Effector CD4-positive, alpha-beta T cell (primary cell): ENCODE measurements around the gene RAB10.
"Not testable (repeated sequence)": the region's sequence is repeated elsewhere in the genome, so short reads cannot be mapped to it uniquely, and the experiment has no call there.

Experiments
- DNase-seq: peaks from one replicate; pipeline ENCODE4 v3.0.0-alpha.2; 2020
- total RNA-seq: gene quantifications from one replicate; lab custom pipeline; 2026; lab: John Stamatoyannopoulos, UW

RAB10 gene
- 68.9 reads per million, percentile 75 among the genes with 10 or more reads in this experiment for total RNA-seq

DNA sequence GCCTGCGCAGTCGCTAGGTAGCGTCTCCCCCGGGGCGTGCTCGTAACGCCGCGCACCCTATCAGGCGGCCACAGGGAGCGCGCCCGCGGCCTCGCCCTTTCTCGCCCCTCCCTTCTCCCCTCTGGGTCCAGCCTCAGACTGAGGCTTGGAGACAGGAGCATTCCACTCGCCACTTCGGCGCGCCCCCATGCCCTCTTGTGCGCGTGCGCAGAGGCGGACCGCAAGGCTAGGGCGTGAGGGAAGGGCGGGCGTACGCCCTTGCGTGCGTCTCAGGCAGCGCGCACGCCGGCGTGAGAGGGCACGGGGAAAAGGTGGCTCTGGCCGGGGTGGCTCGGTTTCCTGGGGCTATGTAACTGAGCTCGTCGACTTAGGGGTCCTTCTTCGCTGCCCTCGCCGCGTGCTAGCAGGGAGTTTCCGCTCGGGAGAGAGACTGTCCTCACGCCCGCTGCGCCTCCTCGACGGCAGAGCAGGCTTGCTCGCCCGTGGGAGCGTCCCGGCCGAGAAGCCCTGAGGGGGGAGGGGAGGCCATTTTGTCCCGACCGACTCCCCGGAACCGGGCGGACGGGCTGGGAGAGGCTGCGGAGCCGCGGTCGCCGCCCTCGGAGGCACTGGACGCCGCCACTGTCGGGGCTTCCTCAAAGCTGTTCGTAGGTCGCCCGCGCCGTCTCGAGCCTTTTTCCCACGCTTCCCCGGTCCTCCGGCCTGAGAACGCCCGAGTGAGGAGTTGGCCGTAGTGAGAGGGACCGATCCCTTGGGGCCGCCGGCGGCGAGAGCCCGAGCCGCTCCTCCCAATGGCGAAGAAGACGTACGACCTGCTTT, at the start of gene RAB10:
Gene RAB10 (plus strand): TSS at position 267 of the 819 bp plus-strand sequence. CDS start 525 bp downstream, at position 792.
- DNase-seq, result peak; percentile 97

DNA sequence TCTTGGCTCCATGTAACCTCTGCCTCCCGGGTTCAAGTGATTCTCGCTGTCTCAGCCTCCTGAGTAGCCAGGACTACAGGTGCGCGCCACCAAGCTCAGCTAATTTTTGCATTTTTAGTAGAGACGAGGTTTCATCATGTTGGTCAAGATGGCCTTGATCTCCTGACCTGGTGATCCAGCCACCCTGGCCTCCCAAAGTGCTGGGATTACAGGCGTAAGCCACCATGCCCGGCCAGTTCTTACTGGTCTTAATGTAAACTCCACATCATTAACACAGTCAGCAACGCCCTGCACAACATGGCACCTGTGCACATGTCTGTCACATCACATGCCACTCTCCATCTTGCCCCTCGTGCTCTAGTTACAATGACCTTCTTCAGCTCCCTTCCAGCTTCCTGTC, 45.8 kb upstream of the RAB10 start:
- no peak for DNase-seq

DNA sequence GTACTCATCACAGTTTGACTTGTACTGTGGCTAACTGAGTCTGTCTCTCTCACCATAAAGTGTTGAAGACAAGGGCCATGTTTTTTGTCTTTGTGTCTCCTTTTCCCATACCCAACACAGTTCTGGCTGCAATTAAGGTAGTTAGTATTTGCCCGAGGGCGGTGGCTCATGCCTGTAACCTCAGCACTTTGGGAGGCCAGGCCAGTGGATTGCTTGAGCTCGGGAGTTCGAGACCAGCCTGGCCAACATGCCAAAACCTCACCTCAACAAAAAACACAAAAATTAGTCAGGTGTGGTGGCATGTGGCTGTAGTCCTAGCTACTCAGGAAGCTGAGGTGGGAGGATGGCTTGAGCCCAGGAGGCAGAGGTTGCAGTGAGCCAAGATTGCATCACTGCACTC, 44.7 kb upstream of the RAB10 start:
- no peak for DNase-seq

DNA sequence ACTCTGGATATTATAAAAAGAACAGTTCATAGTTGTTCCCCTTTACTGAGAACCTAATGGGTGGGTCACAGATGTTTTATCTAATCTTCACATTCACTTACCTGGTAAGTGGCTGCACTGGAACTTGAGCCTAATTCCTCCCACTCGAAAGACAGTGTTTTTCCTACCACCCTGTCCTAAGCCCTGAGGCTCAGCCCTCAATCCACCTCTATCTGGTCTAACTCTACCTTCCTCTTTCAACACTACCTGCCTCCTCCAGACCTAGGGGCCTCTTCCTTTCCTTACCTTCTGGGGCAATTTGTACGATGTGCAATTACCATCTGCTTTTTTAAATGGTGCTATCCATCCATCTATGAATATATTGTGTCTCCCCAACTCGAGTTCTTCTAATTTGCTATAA, 41.9 kb upstream of the RAB10 start:
- no peak for DNase-seq

DNA sequence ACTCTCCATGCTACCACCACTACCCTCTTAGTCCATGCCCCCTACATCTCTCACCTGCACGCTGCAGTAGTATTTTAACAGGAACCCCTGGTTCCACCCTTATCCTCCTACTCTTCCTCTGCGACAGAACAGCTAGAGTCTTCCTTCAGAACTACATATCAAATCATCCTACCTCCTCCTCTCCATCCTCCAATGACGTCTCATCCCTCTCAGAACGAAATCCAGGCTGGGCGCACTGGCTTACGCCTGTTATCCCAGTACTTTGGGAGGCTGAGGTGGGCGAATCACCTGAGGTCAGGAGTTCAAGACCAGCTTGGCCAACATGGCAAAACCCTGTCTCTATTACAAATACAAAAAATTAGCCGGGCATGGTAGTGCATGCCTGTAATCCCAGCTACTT, 41.3 kb upstream of the RAB10 start:
- DNase-seq, result no peak

DNA sequence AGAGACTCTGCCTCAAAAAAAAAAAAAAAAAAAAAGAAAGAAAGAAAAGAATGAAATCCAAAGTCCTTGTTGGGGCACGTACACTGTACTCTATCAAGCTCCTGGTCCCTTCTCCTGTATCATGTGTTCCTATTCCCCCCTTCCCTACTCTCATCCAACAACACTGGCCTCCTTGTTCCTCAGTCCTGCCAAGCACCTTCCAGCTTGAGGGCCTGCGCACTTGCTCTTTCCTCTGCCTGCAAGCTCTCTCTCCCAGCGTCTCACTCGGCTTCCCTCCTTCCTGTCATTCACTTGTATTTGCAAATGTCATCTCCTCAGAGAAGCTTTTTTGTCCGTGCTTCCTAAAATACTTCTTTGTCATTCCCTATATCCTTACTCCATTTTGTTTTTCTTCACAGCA, 40.8 kb upstream of the RAB10 start:
- DNase-seq, result no peak

DNA sequence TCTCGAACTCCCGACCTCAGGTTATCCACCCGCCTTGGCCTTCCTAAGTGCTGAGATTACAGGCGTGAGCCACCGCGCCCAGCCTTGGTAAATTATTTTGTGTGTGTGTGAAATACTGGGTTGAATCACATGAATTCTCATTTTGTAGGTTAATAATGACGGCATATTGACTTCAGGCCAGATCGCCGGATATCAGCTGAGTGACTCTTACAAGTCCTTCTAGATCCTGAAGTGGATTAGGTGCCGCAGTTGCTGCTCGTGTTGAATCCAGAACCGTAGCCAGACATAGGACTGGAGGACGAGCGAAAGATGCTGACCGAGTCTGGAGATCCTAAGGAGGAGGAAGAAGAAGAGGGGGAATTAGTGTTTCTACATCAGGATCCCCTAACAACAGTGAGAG, 39.4 kb upstream of the RAB10 start:
- no peak for DNase-seq

DNA sequence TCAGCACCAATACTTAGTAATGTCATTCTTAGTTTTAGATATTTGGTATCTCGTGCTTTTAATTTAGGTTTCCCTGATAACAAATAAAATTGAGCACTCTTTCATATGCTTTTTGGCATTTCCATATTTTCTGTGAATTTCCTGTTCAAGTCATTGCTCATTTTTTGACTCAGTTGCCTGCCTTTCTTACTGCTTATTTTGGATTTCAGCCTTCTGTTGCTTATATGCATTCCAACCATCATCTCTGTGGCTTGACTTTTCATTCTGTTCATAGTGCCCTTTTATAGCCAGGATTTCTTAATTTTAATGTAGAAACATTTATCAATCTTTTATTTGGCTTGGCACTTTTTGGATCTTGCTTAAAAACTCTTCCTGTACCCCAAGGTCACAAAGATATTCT, 37.0 kb upstream of the RAB10 start:
- DNase-seq, result no peak

DNA sequence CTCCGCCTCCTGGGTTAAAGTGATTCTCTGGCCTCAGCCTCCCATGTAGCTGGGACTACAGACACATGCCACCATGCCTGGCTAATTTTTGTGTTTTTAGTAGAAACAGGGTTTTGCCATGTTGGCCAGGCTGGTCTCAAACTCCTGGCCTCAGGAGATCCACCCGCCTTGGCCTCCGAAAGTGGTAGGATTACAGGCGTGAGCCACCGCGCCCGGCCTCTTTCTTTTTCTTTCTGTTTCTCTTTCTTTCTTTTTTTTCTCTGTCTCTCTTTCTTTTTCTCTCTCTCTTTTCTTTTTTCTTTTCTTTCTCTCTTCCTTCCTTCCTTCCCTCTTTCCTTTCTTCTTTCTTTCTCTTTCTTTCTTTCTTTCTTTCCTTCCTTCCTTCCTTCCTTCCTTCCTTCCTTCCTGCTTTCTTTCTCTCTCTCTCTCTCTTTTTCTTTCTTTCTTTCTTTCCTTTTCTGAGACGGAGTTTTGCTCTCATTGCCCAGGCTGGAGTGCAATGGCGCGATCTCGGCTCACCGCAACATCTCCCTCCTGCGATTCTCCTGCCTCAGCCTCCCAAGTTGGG, 35.0 kb upstream of the RAB10 start:
- not testable (repeated sequence) for DNase-seq

DNA sequence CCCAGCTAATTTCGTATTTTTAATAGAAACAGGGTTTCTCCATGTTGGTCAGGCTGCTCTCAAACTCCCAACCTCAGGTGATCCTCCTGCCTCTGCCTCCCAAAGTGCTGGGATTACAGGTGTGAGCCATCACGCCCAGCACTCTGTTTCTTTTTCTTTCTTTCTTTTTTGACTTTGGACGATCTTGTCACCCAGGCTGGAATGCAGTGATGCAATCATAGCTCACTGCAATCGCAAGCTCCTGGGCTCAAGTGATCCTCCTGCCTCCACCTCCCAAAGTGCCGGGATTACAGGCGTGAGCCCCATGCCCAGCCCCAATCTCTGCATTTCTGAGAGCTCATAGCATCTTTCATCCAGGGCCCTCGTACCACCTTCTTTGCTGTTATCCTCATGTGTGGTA, 34.5 kb upstream of the RAB10 start:
- not testable (repeated sequence) for DNase-seq

DNA sequence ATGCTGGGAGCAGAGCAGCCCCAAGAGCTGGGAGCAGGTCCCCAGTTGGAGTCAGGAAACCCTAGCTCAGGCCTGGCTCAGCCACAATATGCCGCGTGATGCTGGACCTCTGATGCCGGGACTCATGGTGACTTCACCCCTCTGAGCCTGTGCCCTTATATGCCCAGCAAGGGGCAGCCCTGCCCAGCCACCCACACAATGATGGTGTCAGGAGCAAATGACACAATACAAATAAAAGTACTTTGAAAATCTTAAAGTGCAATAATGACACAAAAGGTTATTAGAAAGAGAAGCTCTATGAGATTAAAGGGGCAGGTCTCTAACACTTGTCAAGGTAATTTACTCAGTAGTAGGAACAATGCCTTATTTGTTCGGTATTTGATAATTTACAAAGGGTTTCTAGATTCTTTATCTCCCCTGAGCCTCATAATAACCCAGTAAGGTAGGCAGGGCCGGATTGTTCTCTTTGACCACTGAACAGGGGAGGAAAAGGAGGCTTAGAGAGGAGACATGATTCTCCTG, 33.3 kb upstream of the RAB10 start:
- no peak for DNase-seq

DNA sequence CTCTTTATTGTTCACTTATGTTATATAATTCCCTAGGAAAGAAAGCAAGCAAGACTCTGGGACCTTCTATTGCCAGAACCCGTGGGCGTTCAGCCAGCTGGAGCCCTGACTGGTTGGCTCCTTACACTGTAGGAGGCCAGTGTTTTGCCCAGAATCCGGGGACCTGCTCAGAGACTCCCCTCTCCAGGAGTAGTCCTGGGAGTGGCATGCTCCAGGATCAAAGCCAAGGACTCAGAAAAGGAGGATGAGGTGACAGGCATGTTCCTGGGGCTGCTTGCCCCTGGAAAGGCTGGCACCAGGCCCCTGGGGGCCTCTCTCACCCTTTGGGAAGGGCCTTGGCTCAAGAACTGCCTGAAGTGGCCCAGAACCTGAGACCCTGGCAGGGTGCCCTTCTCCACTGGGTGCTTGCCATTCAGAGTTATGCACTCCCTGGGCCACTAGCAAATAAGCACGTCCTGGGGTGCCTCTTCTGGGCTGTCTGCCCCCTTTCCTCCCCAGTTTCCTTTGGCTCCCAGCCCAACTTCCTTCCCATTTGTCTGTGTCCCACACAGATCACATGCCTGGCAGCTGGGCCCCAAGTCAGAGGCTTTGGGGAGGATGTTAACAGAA, 32.0 kb upstream of the RAB10 start:
- no peak for DNase-seq

DNA sequence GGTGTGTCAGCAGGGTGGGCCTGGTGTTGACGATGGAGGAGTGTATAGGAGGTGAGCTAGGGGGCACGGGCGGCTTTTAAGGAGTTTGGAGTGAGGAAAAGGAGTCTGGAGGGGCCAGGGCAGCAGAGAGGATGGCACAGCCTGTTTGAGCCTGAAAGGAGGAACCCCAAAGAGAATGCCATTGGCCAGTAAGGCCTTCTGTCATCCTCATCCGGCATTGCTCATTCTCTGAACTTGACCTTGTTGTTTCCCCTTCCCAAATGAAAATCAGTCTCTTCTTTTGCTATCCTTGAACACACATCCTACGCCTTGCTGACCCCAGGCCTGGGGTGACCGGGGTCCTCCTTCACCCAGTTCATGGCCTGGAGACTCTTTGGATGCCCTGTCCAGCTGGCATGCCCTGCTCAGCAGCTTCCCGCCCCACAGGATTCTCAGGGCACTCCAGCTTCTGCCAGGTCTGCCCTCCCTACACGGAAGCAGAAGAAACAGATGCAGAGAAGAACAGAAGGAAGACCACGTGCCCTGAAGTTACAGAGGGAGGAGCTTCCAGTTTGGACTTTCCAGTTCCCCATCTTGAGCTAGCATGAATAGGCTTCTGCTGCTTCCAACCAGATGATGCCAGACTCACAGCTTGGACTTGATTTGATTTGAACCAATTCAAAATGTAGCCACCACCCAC, 31.1 kb upstream of the RAB10 start:
- DNase-seq, result no peak

DNA sequence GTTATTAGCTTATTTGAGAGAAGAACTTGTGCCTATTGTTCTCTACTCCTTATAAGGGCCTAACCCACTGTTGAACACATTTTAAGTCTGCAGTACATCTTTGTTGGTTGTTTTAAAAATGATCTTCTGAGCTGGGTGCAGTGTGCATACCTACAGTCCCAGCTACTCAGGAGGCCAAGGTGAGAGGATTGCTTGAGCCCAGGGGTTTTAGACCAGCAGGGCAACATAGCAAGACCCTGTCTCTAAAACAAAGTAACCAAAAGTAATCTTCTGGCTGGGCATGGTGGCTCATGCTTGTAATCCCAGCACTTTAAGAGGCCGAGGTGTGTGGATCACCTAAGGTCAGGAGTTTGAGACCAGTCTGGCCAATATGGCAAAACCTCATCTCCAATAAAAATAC, 25.8 kb upstream of the RAB10 start:
- no peak for DNase-seq

DNA sequence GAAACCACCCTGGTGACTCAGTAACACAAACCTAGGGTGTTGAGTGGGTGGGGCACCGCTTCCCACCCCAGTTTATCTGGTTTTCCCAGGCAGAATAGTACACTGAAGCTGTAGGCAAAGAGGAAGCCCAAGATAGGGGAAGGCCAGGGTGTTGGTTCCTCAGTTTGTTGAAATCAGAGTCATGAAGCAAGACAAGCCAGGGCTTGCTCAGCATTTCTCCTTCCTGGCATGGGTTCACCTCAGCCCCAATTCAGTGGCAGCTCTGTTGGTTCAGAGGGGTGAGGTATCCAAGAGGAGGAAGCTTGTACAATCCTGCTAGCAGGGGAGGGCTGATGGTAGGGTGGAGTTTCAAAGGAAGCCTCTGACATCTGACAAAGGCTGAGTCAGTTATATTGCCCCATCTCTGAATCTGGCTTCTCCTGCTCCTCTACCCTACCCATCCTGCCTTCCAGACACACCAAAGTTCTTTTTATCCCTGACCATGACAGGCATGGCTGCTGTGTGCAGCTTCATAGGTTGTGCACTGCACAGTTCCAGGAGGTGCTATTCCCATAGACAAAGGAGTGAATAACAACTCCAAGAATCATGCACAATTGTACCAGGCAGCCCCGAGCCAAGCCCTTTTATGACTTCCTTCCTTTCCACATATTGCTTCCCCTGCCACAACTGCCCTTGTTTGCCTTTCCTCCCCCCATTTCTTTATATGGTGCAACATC, 24.9 kb upstream of the RAB10 start:
- DNase-seq, result no peak

DNA sequence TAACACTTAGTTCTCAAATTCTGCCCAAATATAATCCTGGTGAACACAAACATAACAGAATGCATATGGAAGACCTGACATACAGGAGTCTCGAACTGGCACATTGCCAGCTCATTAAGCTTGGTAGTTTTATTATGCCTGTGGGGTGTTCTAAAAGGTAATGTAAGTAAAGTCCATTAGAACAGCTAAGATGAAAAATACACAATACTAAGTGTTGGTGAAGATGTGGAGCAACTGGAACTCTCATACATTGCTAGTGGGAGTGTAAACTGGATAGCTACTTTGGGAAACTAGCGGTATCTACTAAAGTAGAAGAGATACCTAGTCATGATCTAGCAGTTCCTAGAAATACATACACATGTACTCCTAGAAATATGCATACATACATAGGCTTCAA, 24.3 kb upstream of the RAB10 start:
- no peak for DNase-seq

DNA sequence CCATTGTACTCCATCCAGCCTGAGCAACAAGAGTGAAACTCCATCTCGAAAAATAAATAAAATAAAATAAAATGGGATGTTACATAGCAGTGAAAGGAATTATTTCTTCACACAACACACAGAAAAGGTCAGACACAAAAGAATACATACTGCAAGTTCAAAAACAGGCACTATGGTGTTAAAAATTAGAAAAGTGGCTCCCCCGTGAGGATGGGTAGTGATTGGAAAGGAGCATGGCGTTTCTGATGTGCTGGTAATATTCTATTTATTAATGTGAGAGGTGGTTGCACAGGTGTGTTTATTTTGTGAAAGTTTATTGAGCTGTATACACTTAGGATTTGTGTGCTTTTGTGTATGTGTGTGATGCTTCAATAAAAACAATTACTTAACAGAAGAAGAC, 22.9 kb upstream of the RAB10 start:
- no peak for DNase-seq

DNA sequence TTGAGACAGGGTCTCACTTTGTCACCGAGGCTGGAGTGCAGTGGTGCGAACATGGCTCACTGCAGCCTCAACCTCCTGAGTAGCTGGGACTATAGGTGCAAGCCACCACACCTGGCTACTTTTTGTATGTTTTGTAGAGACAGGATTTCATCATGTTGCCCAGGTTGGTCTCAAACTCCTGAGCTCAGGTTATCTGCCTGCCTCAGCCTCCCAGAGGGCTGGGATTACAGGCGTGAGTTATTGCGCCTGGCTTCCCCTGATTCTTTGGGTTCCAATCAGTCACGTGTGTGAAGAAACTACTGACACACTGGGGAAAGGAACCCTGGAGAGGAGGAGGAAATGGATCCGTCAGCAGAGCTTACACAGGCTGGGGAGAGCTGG, 22.3 kb upstream of the RAB10 start:
- no peak for DNase-seq

DNA sequence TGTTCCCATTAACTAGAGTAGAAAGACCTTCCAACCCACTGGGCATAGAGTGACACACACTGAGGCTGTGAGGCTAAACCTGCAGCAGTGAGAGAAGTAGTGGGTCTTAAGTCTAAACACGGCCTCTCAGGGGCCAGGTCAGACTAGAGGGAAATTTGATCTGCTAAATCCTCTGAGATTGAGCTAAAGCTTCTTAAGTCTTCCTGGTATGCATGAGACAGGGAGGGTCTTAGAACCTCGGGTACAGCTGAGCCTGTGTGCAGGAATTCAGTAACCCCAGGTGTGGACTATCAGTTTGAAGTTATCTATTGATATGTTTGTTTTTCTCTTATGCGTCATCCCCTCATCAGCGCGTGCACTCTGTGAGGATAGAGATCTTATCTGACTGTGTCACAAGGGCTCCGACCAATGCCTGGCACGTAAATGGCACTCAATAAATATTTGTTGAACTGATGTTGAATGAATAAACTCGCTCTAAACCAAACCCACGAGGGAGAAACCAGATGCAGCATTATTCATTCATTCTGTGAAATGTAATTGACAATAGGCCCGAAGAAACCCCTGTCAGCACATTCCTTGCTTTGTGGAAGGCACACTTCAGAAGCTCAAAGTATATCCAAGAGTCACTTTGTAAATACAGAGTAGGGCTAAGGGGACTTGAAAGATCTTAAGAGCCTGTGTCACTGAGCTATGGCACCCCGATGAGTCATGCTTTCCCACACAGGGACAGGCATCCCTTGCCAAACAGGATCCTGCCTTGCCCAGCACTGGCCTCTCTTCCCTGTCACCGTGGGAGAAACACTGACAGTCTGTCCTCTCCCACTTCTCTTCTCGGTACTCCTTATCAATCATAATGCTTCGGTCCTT, 21.7 kb upstream of the RAB10 start:
- DNase-seq, result no peak

DNA sequence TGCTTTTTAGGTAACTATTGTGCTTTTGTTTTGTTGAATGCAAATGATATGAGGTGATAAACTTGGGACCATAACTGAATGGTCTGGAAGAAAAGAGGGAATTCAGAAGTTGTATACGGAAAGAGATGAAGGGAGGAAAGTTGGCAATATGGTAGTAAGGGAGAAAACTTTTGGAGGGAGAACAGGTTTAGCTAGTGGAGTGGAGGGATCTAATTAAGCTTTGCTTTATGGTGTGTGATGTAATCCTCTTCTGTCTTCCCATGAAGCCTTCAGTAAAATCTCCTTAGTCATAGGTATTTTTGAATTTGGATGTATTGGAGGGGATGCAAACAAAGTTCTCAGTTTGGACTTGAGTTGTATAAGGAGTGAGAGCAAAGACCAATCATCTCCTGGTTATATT, 20.2 kb upstream of the RAB10 start:
- no peak for DNase-seq

DNA sequence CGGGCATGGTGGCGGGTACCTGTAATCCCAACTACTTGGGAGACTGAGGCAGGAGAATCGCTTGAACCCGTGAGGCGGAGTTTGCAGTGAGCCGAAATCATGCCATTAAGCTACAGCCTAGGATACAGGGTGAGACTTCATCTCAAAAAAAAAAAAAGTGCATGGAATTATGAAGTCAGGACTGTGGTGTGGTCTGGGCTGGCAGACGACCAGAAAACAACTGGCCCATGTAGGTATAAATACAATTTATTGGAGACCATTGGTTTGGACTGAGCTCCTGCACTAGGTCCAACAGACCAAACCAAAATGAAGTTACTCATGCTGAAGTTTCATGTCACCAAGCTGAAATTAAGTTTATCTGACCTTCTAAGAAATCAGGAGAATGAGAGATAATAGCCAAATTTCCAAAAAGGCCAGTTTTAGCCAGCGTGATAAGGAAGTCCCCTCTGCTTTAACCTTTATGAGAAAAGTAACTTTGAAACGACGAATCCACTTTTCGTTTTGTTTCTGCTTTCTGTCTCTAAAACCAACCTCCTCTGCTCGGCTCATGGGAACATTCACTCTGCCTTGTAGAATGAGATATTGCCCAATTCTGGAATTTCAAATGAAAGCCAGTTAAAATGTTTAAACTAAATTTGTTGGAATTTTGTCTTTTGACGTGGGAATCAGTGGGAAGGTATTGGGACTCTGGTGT, 17.7 kb upstream of the RAB10 start:
- DNase-seq, result no peak
